ENCODE measurements around the gene SLC15A4. TPM values are rescaled to one million over a fixed set of nuclear protein-coding genes. Genes with fewer than 3 reads are reported as not detected.

The SLC15A4 gene
- total RNA-seq, 3 donors from 2014 or later (not counting 1 experiment from before 2014, with no cell fraction given): 176 to 306 (median 250) TPM

GRCh38 chr12:128793701-128794100, 30.1 kb downstream of the SLC15A4 start:
- peak overlapping the region; percentile 100 for H3K27ac ChIP-seq (ENCODE audit: low read length)
- intact Hi-C loops (cut with micrococcal nuclease): loop anchor here (10.0 kb wide), 1 partner anchor 149 kb away; no protein-coding TSS in a partner anchor
- H3K4me1 ChIP-seq (ENCODE audit: control insufficient read depth, insufficient read depth, low read length): peaks cover 90% of the 10 kb centered on the region
- no peaks in the 10 kb centered on the region for H3K27me3 Mint-ChIP-seq (ENCODE audit: low read depth in 2 of 2)
- DNase-seq (no peak), ATAC-seq (no peak)
- no peaks in the 10 kb centered on the region for H3K27me3 ChIP-seq (ENCODE audit: control insufficient read depth, insufficient read depth, low read length)
- H3K9me3 Mint-ChIP-seq: peaks cover 0 to 2% of the 10 kb centered on the region in 2 donors
- peak overlapping the region; percentile 94 for H3K4me3 Mint-ChIP-seq
- H3K36me3 Mint-ChIP-seq: no peaks in the 10 kb centered on the region
- H3K9me3 ChIP-seq (ENCODE audit: control insufficient read depth, insufficient read depth, low read length): no peaks in the 10 kb centered on the region
- H3K36me3 ChIP-seq (ENCODE audit: control insufficient read depth, insufficient read depth, low read length): peaks cover 41% of the 10 kb centered on the region
- TF ChIP-seq CTCF (IDR thresholded peaks at IDR 0.05): no peak
- peak overlapping the region; percentile 14 for H3K4me3 ChIP-seq (ENCODE audit: low read length)
- peak overlapping the region; percentile 100 for H3K27ac Mint-ChIP-seq
- WGBS (ENCODE audit: insufficient coverage): 70% methylated on average over 6 of the region's 6 CpGs
- H3K4me1 Mint-ChIP-seq: peaks cover 84 to 89% of the 10 kb centered on the region in 2 donors

- DNase-seq (no peak), ATAC-seq (no peak)
- 88% methylated on average over 12 of the region's 17 CpGs for WGBS (ENCODE audit: insufficient coverage)
- Mint-ChIP-seq H3K4me3 (peak overlapping the region; percentile 94), H3K4me1 (peaks cover 76 to 81% of the 10 kb centered on the region in 2 donors), H3K9me3 (peaks cover 0 to 2% of the 10 kb centered on the region in 2 donors), H3K36me3 (no peaks in the 10 kb centered on the region), H3K27me3 (ENCODE audit: low read depth in 2 of 2) (no peaks in the 10 kb centered on the region), H3K27ac (peak overlapping the region; percentile 100)
- Histone ChIP-seq H3K4me1 (ENCODE audit: control insufficient read depth, insufficient read depth, low read length) (peaks cover 82% of the 10 kb centered on the region), H3K36me3 (ENCODE audit: control insufficient read depth, insufficient read depth, low read length) (peaks cover 32% of the 10 kb centered on the region), H3K9me3 (ENCODE audit: control insufficient read depth, insufficient read depth, low read length) (no peaks in the 10 kb centered on the region), H3K27me3 (ENCODE audit: control insufficient read depth, insufficient read depth, low read length) (no peaks in the 10 kb centered on the region), H3K27ac (ENCODE audit: low read length) (peak overlapping the region; percentile 100), H3K4me3 (ENCODE audit: low read length) (no peak overlapping the region)
- intact Hi-C loops (cut with micrococcal nuclease): loop anchor here (10.0 kb wide), 1 partner anchor 148 kb away; no protein-coding TSS in a partner anchor
- no peak for TF ChIP-seq CTCF (IDR thresholded peaks at IDR 0.05)
Observed at GRCh38 chr12:128792881-128793280, 30.9 kb downstream of the SLC15A4 start.

GRCh38 chr12:128792398-128792797, 31.4 kb downstream of the SLC15A4 start:
- Mint-ChIP-seq H3K4me1 (peaks cover 71 to 76% of the 10 kb centered on the region in 2 donors), H3K9me3 (peaks cover 0 to 2% of the 10 kb centered on the region in 2 donors), H3K4me3 (peak overlapping the region; percentile 94), H3K27ac (peak overlapping the region; percentile 100), H3K27me3 (ENCODE audit: low read depth in 2 of 2) (no peaks in the 10 kb centered on the region), H3K36me3 (no peaks in the 10 kb centered on the region)
- H3K36me3 ChIP-seq (ENCODE audit: control insufficient read depth, insufficient read depth, low read length): peaks cover 32% of the 10 kb centered on the region
- no peak overlapping the region for H3K4me3 ChIP-seq (ENCODE audit: low read length)
- intact Hi-C loops (cut with micrococcal nuclease): loop anchor here (10.0 kb wide), 1 partner anchor 148 kb away; no protein-coding TSS in a partner anchor
- peaks cover 77% of the 10 kb centered on the region for H3K4me1 ChIP-seq (ENCODE audit: control insufficient read depth, insufficient read depth, low read length)
- H3K9me3 ChIP-seq (ENCODE audit: control insufficient read depth, insufficient read depth, low read length): no peaks in the 10 kb centered on the region
- no peaks in the 10 kb centered on the region for H3K27me3 ChIP-seq (ENCODE audit: control insufficient read depth, insufficient read depth, low read length)
- no peak for ATAC-seq
- no peak for DNase-seq
- no peak for TF ChIP-seq CTCF (IDR thresholded peaks at IDR 0.05)
- WGBS (ENCODE audit: insufficient coverage): 72% methylated on average over 15 of the region's 15 CpGs
- peak overlapping the region; percentile 100 for H3K27ac ChIP-seq (ENCODE audit: low read length)

Measured in natural killer cell (primary cell).